H1 (cell line): Measurements from ENCODE around the gene ZNF683. TPM values are rescaled to one million over a fixed set of nuclear protein-coding genes. Genes with fewer than 3 reads are reported as not detected.

ENCODE experiments used
- CTCF ChIA-PET: fragments of 300-600 bp; sonication (Branson Sonifier 250); formaldehyde crosslinking; loops from one replicate; lab custom pipeline; 2021; ENCODE audit not compliant: partially characterized antibody; lab: Charles Lee
- POLR2A ChIA-PET: fragments of 300-600 bp; sonication (Branson Sonifier 250); formaldehyde crosslinking; loops from one replicate; lab custom pipeline; 2021; ENCODE audit warnings: inconsistent platforms; ENCODE audit not compliant: partially characterized antibody; lab: Charles Lee
- DNase-seq, 2 experiments: peaks; one replicate each; pipeline versions ENCODE4 v3.0.0 to v3.0.0-alpha.2; 2010 to 2022; ENCODE audit warnings: low spot score in 2 of 2, low read depth in 1 of 2, mixed read lengths in 1 of 2
- FAIRE-seq: peaks from 2 replicates; lab custom pipeline; 2011; peaks lifted over from hg19 to GRCh38; lab: Jason Lieb, UNC
- H2AFZ ChIP-seq: 2 replicates; pipeline ENCODE4 v1.8.1; 2012; ENCODE audit warnings: low read length, inconsistent platforms
- H2AK5ac ChIP-seq: 2 replicates; pipeline ENCODE4 v1.6.1; 2013; ENCODE audit warnings: low read depth, low read length
- H2BK120ac ChIP-seq: replicated peaks from 2 replicates; pipeline ENCODE3; 2013; ENCODE audit warnings: low read depth, low read length, inconsistent platforms
- H2BK12ac ChIP-seq: 2 replicates; pipeline ENCODE4 v1.6.1; 2013; ENCODE audit warnings: low read depth, low read length
- H2BK15ac ChIP-seq: 2 replicates; pipeline ENCODE4 v1.6.1; 2013; ENCODE audit warnings: low read length
- H2BK20ac ChIP-seq: 2 replicates; pipeline ENCODE4 v1.6.1; 2013; ENCODE audit warnings: low read length
- H2BK5ac ChIP-seq: 2 replicates; pipeline ENCODE4 v1.6.1; 2013; ENCODE audit warnings: low read depth, low read length
- H3K14ac ChIP-seq: 2 replicates; pipeline ENCODE4 v1.6.1; 2013; ENCODE audit warnings: inconsistent platforms; ENCODE audit not compliant: insufficient read length
- H3K18ac ChIP-seq: 2 replicates; pipeline ENCODE4 v1.6.1; 2013; ENCODE audit warnings: low read length; ENCODE audit errors: extremely low read depth
- H3K23ac ChIP-seq: 2 replicates; pipeline ENCODE4 v1.6.1; 2013; ENCODE audit warnings: inconsistent platforms; ENCODE audit not compliant: insufficient read length
- H3K23me2 ChIP-seq: 2 replicates; pipeline ENCODE4 v1.6.1; 2013; ENCODE audit warnings: low read depth, low read length
- H3K27ac ChIP-seq: 2 replicates; pipeline ENCODE4 v1.6.1; 2011; ENCODE audit warnings: low read depth, low read length, inconsistent platforms
- H3K27me3 ChIP-seq, 4 experiments: replicated peaks in 1 of 4; 1 replicate in 1 of 4; 2 replicates in 3 of 4; pipeline versions ENCODE4 v1.6.1 to v1.8.1; 2011 to 2013; ENCODE audit warnings: low read length in 3 of 4, mild to moderate bottlenecking in 3 of 4, inconsistent platforms in 2 of 4, mixed read lengths in 2 of 4, moderate library complexity in 1 of 4; ENCODE audit not compliant: control insufficient read depth in 3 of 4, insufficient read depth in 3 of 4; ENCODE audit errors: extremely low read depth in 1 of 4
- H3K36me3 ChIP-seq, 4 experiments: 2 replicates each; pipeline versions ENCODE4 v1.6.1 to v1.8.1; 2011 to 2013; ENCODE audit warnings: mild to moderate bottlenecking in 4 of 4, low read length in 3 of 4, moderate library complexity in 2 of 4, control low read depth in 1 of 4, inconsistent platforms in 1 of 4; ENCODE audit not compliant: insufficient read depth in 4 of 4, control insufficient read depth in 2 of 4
- H3K4ac ChIP-seq: replicated peaks from 2 replicates; pipeline ENCODE3; 2013; ENCODE audit warnings: low read length, low read depth, mixed read lengths, inconsistent platforms; ENCODE audit not compliant: insufficient read length
- H3K4me1 ChIP-seq, 4 experiments: replicated peaks in 1 of 4; 1 replicate in 1 of 4; 2 replicates in 3 of 4; pipeline versions ENCODE4 v1.6.1 to v1.8.1; 2011 to 2013; ENCODE audit warnings: low read length in 3 of 4, inconsistent platforms in 2 of 4, mixed read lengths in 1 of 4; ENCODE audit not compliant: insufficient read depth in 4 of 4, control insufficient read depth in 3 of 4
- H3K4me2 ChIP-seq, 2 experiments: 2 replicates each; pipeline versions ENCODE4 v1.6.1 to v1.8.1; 2011 to 2013; ENCODE audit warnings: low read depth in 2 of 2, low read length in 2 of 2, control low read depth in 1 of 2, inconsistent platforms in 1 of 2, mild to moderate bottlenecking in 1 of 2; ENCODE audit not compliant: insufficient read depth in 1 of 2
- H3K4me3 ChIP-seq, 4 experiments: fragments of 200-600, 300-600 bp in 1 of 4; sonication (generic), shearing (Covaris generic), sonication (Bioruptor Twin) in 1 of 4; 2 replicates each; pipeline versions ENCODE4 v1.5.1 to v1.8.1; 2011 to 2016; ENCODE audit warnings: low read length in 4 of 4, low read depth in 3 of 4, control low read depth in 2 of 4, inconsistent platforms in 2 of 4, mild to moderate bottlenecking in 2 of 4, mixed read lengths in 1 of 4, moderate library complexity in 1 of 4; ENCODE audit not compliant: insufficient read depth in 2 of 4; ENCODE audit errors: extremely low read depth in 1 of 4
- H3K56ac ChIP-seq: replicated peaks from 2 replicates; pipeline ENCODE3; 2013; ENCODE audit warnings: low read depth, mild to moderate bottlenecking, mixed read lengths, low read length, inconsistent platforms; ENCODE audit not compliant: insufficient read length
- H3K79me1 ChIP-seq: 2 replicates; pipeline ENCODE4 v1.6.1; 2013; ENCODE audit warnings: low read depth, low read length, control low read depth
- H3K79me2 ChIP-seq, 2 experiments: 2 replicates each; pipeline versions ENCODE4 v1.6.1 to v1.8.1; 2012 to 2013; ENCODE audit warnings: low read length in 2 of 2, mild to moderate bottlenecking in 2 of 2, inconsistent platforms in 1 of 2; ENCODE audit not compliant: insufficient read depth in 2 of 2, control insufficient read depth in 1 of 2
- H3K9ac ChIP-seq, 4 experiments: replicated peaks in 1 of 4; 1 replicate in 1 of 4; 2 replicates in 3 of 4; pipeline versions ENCODE4 v1.6.1 to v1.8.1; 2011 to 2013; ENCODE audit warnings: low read depth in 3 of 4, low read length in 3 of 4, control low read depth in 2 of 4, mild to moderate bottlenecking in 2 of 4, moderate library complexity in 2 of 4, inconsistent platforms in 1 of 4; ENCODE audit errors: extremely low read depth in 1 of 4
- H3K9me3 ChIP-seq, 2 experiments: 2 replicates each; pipeline versions ENCODE4 v1.6.1 to v1.8.1; 2012 to 2013; ENCODE audit warnings: mild to moderate bottlenecking in 2 of 2, moderate library complexity in 2 of 2, control low read depth in 1 of 2, inconsistent platforms in 1 of 2, low read depth in 1 of 2, low read length in 1 of 2, mixed read lengths in 1 of 2; ENCODE audit not compliant: insufficient read depth in 2 of 2
- H4K20me1 ChIP-seq, 2 experiments: replicated peaks in 1 of 2; 2 replicates each; pipeline versions ENCODE3 to v1.8.1; 2011 to 2013; ENCODE audit warnings: inconsistent platforms in 2 of 2, low read length in 2 of 2, mild to moderate bottlenecking in 1 of 2; ENCODE audit not compliant: insufficient read depth in 2 of 2, control insufficient read depth in 1 of 2
- H4K5ac ChIP-seq: 2 replicates; pipeline ENCODE4 v1.6.1; 2013; ENCODE audit warnings: low read length, low read depth, mixed read lengths, inconsistent platforms; ENCODE audit not compliant: insufficient read length
- H4K8ac ChIP-seq: 2 replicates; pipeline ENCODE4 v1.8.0; 2013; ENCODE audit warnings: mild to moderate bottlenecking, moderate library complexity, low read length, inconsistent platforms; ENCODE audit not compliant: insufficient read depth; ENCODE audit errors: extremely low read depth
- H4K91ac ChIP-seq: replicated peaks from 2 replicates; pipeline ENCODE3; 2013; ENCODE audit warnings: low read length, mixed read lengths, inconsistent platforms; ENCODE audit not compliant: insufficient read length
- CHD1 ChIP-seq: IDR thresholded peaks from 2 replicates; pipeline ENCODE4 v1.6.1; 2012; ENCODE audit warnings: low read depth, low read length, improper control_type of control experiment
- CTBP2 ChIP-seq: IDR thresholded peaks from 2 replicates; pipeline ENCODE4 v1.7.0; 2011; ENCODE audit warnings: borderline replicate concordance, mild to moderate bottlenecking, moderate library complexity, mixed read lengths, low read length; ENCODE audit not compliant: insufficient read depth, insufficient read length
- CTCF ChIP-seq, 3 experiments: IDR thresholded peaks; 1 replicate in 2 of 3; 2 replicates in 1 of 3; pipeline versions ENCODE4 v1.5.1 to v1.6.1; 2011; ENCODE audit warnings: low read length in 3 of 3, mild to moderate bottlenecking in 3 of 3, inconsistent platforms in 2 of 3, low read depth in 1 of 3, moderate library complexity in 1 of 3; ENCODE audit not compliant: insufficient read depth in 1 of 3; ENCODE audit errors: control extremely low read depth in 1 of 3
- E2F6 ChIP-seq: IDR thresholded peaks from 2 replicates; pipeline ENCODE4 v1.6.1; 2012; ENCODE audit warnings: inconsistent platforms
- KDM4A ChIP-seq: IDR thresholded peaks from one replicate; pipeline ENCODE4 v1.7.1; 2012; ENCODE audit warnings: low read depth, mild to moderate bottlenecking, moderate library complexity, low read length, inconsistent platforms; ENCODE audit not compliant: severe bottlenecking
- POLR2AphosphoS5 ChIP-seq: IDR thresholded peaks from 2 replicates; pipeline ENCODE4 v1.6.1; 2011; ENCODE audit warnings: low read depth, low read length
- POU5F1 ChIP-seq: IDR thresholded peaks from 2 replicates; pipeline ENCODE4 v1.6.1; 2011; ENCODE audit warnings: low read depth, mild to moderate bottlenecking, low read length, moderate library complexity
- SP4 ChIP-seq: IDR thresholded peaks from 2 replicates; pipeline ENCODE4 v1.6.1; 2012; ENCODE audit warnings: low read length, inconsistent platforms
- TAF1 ChIP-seq: IDR thresholded peaks from 2 replicates; pipeline ENCODE4 v1.6.1; 2011; ENCODE audit warnings: mild to moderate bottlenecking, low read depth, low read length
- TAF7 ChIP-seq: optimal IDR thresholded peaks from 2 replicates; pipeline ENCODE3; 2011; ENCODE audit warnings: low read depth, mild to moderate bottlenecking, inconsistent platforms, low read length, moderate library complexity, borderline replicate concordance
- TEAD4 ChIP-seq: IDR thresholded peaks from 2 replicates; pipeline ENCODE4 v1.6.1; 2012; ENCODE audit warnings: low read depth, low read length, inconsistent platforms, mixed read lengths
- WGBS, 2 experiments: shearing (Covaris generic) in 1 of 2; methylation state at CpG; one replicate each; pipeline versions ENCODE4 v1.1.6 to v1.1.7; 2013 to 2015; ENCODE audit warnings: low lambda C conversion rate in 2 of 2, mixed read lengths in 2 of 2, inconsistent platforms in 1 of 2, low coverage in 1 of 2, missing lambda C conversion rate in 1 of 2; ENCODE audit not compliant: insufficient replicate concordance in 2 of 2, insufficient coverage in 1 of 2, insufficient read length in 1 of 2; ENCODE audit errors: extremely low coverage in 1 of 2, missing lambda C conversion rate in 1 of 2; 5-methylcytosine and 5-hydroxymethylcytosine counted together
- polyA plus RNA-seq, 7 experiments: library from polyadenylated mRNA; depleted of rRNA in 3 of 7; stranded (reverse) in 5 of 7; unstranded in 2 of 7; fragments of >200 nt in 5 of 7; fragments of 200-250 nt in 2 of 7; gene quantifications; 1 replicate in 5 of 7; 2 replicates in 1 of 7; 4 replicates in 1 of 7; pipeline versions ENCODE4 v1.2.1 to v1.2.3, GENCODE V29; 2011 to 2013; ENCODE audit warnings: missing spikeins in 2 of 7, mixed read lengths in 2 of 7
- total RNA-seq: library from RNA; stranded (reverse); fragmentation: NEBNext Ultra II Directional; extraction: Animal tissue kit (Norgen Biotek cat#: 25700); gene quantifications from 2 replicates; pipeline ENCODE4 v1.2.1, GENCODE V29; 2021

ZNF683 gene
- total and polyA plus RNA-seq, 2 of the 8 experiments (the other 6 are each of a cell fraction or from before 2014, with no cell fraction given) = not detected

GRCh38 chr1:26352338-26352679 is 20.2 kb downstream of the ZNF683 start:
- H3K4ac ChIP-seq = no peak overlapping the region
- H3K79me1 ChIP-seq = peaks cover 2% of the 10 kb centered on the region; the same call in 1 of the 2 replicates
- ChIA-PET CTCF (interaction anchor here (0.7 to 5.2 kb wide), 6 partner anchors 12 to 436 kb away, joined by 3 to 25 read pairs (median 4); no protein-coding TSS in a partner anchor), POLR2A (interaction anchor here (1.0 to 1.3 kb wide), 2 partner anchors 15 to 59 kb away, joined by 3 to 4 read pairs; no protein-coding TSS in a partner anchor)
- WGBS, 2 experiments = 91% methylated on average over 5 of the region's 5 CpGs; no CpG with 5 or more reads in 1 of the 2 experiments
- H2BK12ac ChIP-seq = peak overlapping the region; percentile 88
- no peak overlapping the region for H2BK15ac ChIP-seq
- no peak overlapping the region for H4K8ac ChIP-seq
- no peaks in the 10 kb centered on the region for H3K27me3 ChIP-seq
- H2BK120ac ChIP-seq = no peak overlapping the region
- FAIRE-seq = no peak
- no peak for DNase-seq
- H3K9me3 ChIP-seq = no peaks in the 10 kb centered on the region
- peak overlapping the region in 1 of 4 experiments; percentile 49; a peak in 2 of 7 replicates for H3K9ac ChIP-seq
- peak overlapping the region; percentile 36; the same call in 1 of the 2 replicates for H2BK5ac ChIP-seq
- no peak overlapping the region for H3K14ac ChIP-seq
- H4K91ac ChIP-seq = peak overlapping the region; percentile 7
- H4K5ac ChIP-seq = no peak overlapping the region
- no peak overlapping the region for H3K27ac ChIP-seq
- H2AFZ ChIP-seq = no peak overlapping the region
- no peak overlapping the region for H3K4me2 ChIP-seq
- no peaks in the 10 kb centered on the region for H3K79me2 ChIP-seq
- H3K23me2 ChIP-seq = no peaks in the 10 kb centered on the region
- peak overlapping the region; percentile 54; the same call in 1 of the 2 replicates for H2AK5ac ChIP-seq
- no peak overlapping the region; the same call in 1 of the 2 replicates for H3K18ac ChIP-seq
- H3K4me3 ChIP-seq = no peak overlapping the region
- H3K23ac ChIP-seq = no peak overlapping the region
- peaks cover 7 to 34% (median 14%) of the 10 kb centered on the region in 4 experiments for H3K4me1 ChIP-seq
- H3K36me3 ChIP-seq = no peaks in the 10 kb centered on the region
- H3K56ac ChIP-seq = no peak overlapping the region
- peak overlapping the region; percentile 72 for H2BK20ac ChIP-seq
- H4K20me1 ChIP-seq = peaks cover 0 to 1% of the 10 kb centered on the region in 2 experiments
- TF ChIP-seq SP4 = no peak
- no peak for TF ChIP-seq CHD1
- no peak for TF ChIP-seq KDM4A
- no peak for TF ChIP-seq TAF1
- TF ChIP-seq CTBP2 = no peak
- no peak for TF ChIP-seq E2F6
- no peak for TF ChIP-seq TEAD4
- no peak for TF ChIP-seq POU5F1
- no peak for TF ChIP-seq POLR2AphosphoS5
- no peak for TF ChIP-seq TAF7
- TF ChIP-seq CTCF (IDR thresholded peaks at IDR 0.05; ENCODE audit: control extremely low read depth in 1 of 3, insufficient read depth in 1 of 3, low read depth in 1 of 3, low read length in 3 of 3) = no peak
